Gastroesophageal sphincter (tissue), 3 donors: ENCODE data around the gene RSRC2.

Source experiments
- CTCF ChIP-seq, 4 experiments: fragments of 200-600 bp in 2 of 4; fragments of 450-650 bp in 2 of 4; sonication (generic) in 1 of 4; IDR thresholded peaks; one replicate each; pipeline ENCODE4 v1.5.1; 2017 to 2019; ENCODE audit warnings: antibody characterized with exemption in 4 of 4, mild to moderate bottlenecking in 2 of 4, moderate library complexity in 2 of 4
- EP300 ChIP-seq: sonication (generic); formaldehyde crosslinking; IDR thresholded peaks from one replicate; pipeline ENCODE4 v1.6.1; 2017; ENCODE audit warnings: antibody characterized with exemption, mild to moderate bottlenecking
- POLR2A ChIP-seq, 2 donors: fragments of 450-650 bp; IDR thresholded peaks; one replicate each; pipeline ENCODE4 v1.6.1; 2017; ENCODE audit warnings: antibody characterized with exemption in 2 of 2, mild to moderate bottlenecking in 2 of 2, moderate library complexity in 1 of 2
- POLR2AphosphoS5 ChIP-seq: sonication (generic); formaldehyde crosslinking; IDR thresholded peaks from one replicate; pipeline ENCODE4 v1.6.1; 2017; ENCODE audit warnings: antibody characterized with exemption

- TF ChIP-seq CTCF (IDR thresholded peaks at IDR 0.05) (no peak), POLR2A (IDR thresholded peaks at IDR 0.05) (no peak), POLR2AphosphoS5 (no peak), EP300 (no peak)
Observed at GRCh38 chr12:122528582-122528981, 1.8 kb upstream of the RSRC2 start.
